ENCODE measurements around the gene DEFB113. TPM values are rescaled to one million over a fixed set of nuclear protein-coding genes. Genes with fewer than 3 reads are reported as not detected.
"Not testable (repeated sequence)": the region's sequence is repeated elsewhere in the genome, so short reads cannot be mapped to it uniquely, and the experiment has no call there.

DEFB113 gene
- total and polyA plus RNA-seq, 2 donors from 2014 or later: not detected

- H3K9me3 ChIP-seq (ENCODE audit: control insufficient read depth in 2 of 3, insufficient read depth in 1 of 3, low read length in 3 of 3): no peaks in the 10 kb centered on the region
- no peak overlapping the region for H3K27ac ChIP-seq (ENCODE audit: low read depth in 2 of 2, low read length in 2 of 2)
- no peak overlapping the region for H3K4me3 ChIP-seq (ENCODE audit: low read length in 3 of 3)
- no peaks in the 10 kb centered on the region for H3K36me3 ChIP-seq (ENCODE audit: control insufficient read depth in 2 of 3, insufficient read depth in 3 of 3, low read length in 3 of 3)
- H3K9ac ChIP-seq (ENCODE audit: low read length in 3 of 3): no peak overlapping the region
- no peak for DNase-seq
- FAIRE-seq: no peak
- TF ChIP-seq CTCF (IDR thresholded peaks at IDR 0.05; ENCODE audit: borderline replicate concordance, extremely low read depth, insufficient read depth): no peak
- no peaks in the 10 kb centered on the region for H3K27me3 ChIP-seq (ENCODE audit: control insufficient read depth, insufficient read depth, low read length)
- intact Hi-C loops (cut with DNase I): no loop called here
- no peaks in the 10 kb centered on the region for H3K4me1 ChIP-seq (ENCODE audit: control insufficient read depth in 2 of 3, insufficient read depth in 2 of 3, low read depth in 1 of 3, low read length in 3 of 3)
Measured at GRCh38 chr6:49950415-49950751, 19.0 kb downstream of the DEFB113 start.

- Histone ChIP-seq H3K4me3 (ENCODE audit: low read length in 3 of 3) (no peak overlapping the region), H3K27ac (ENCODE audit: low read depth in 2 of 2, low read length in 2 of 2) (no peak overlapping the region), H3K9ac (ENCODE audit: low read length in 3 of 3) (no peak overlapping the region), H3K9me3 (ENCODE audit: control insufficient read depth in 2 of 3, insufficient read depth in 1 of 3, low read length in 3 of 3) (no peaks in the 10 kb centered on the region), H3K36me3 (ENCODE audit: control insufficient read depth in 2 of 3, insufficient read depth in 3 of 3, low read length in 3 of 3) (no peaks in the 10 kb centered on the region), H3K27me3 (ENCODE audit: control insufficient read depth, insufficient read depth, low read length) (no peaks in the 10 kb centered on the region), H3K4me1 (ENCODE audit: control insufficient read depth in 2 of 3, insufficient read depth in 2 of 3, low read depth in 1 of 3, low read length in 3 of 3) (no peaks in the 10 kb centered on the region)
- FAIRE-seq (no peak), DNase-seq (no peak)
- intact Hi-C loops (cut with DNase I): no loop called here
- no peak for TF ChIP-seq CTCF (IDR thresholded peaks at IDR 0.05; ENCODE audit: borderline replicate concordance, extremely low read depth, insufficient read depth)
Measured at GRCh38 chr6:49949062-49949461, 20.4 kb downstream of the DEFB113 start.

GRCh38 chr6:49946835-49947234, 22.6 kb downstream of the DEFB113 start:
- Histone ChIP-seq H3K4me1 (ENCODE audit: control insufficient read depth in 2 of 3, insufficient read depth in 2 of 3, low read depth in 1 of 3, low read length in 3 of 3) (no peaks in the 10 kb centered on the region), H3K9me3 (ENCODE audit: control insufficient read depth in 2 of 3, insufficient read depth in 1 of 3, low read length in 3 of 3) (no peaks in the 10 kb centered on the region), H3K4me3 (ENCODE audit: low read length in 3 of 3) (no peak overlapping the region), H3K27ac (ENCODE audit: low read depth in 2 of 2, low read length in 2 of 2) (no peak overlapping the region), H3K9ac (ENCODE audit: low read length in 3 of 3) (no peak overlapping the region), H3K36me3 (ENCODE audit: control insufficient read depth in 2 of 3, insufficient read depth in 3 of 3, low read length in 3 of 3) (no peaks in the 10 kb centered on the region), H3K27me3 (ENCODE audit: control insufficient read depth, insufficient read depth, low read length) (no peaks in the 10 kb centered on the region)
- DNase-seq (no peak), FAIRE-seq (no peak)
- no peak for TF ChIP-seq CTCF (IDR thresholded peaks at IDR 0.05; ENCODE audit: borderline replicate concordance, extremely low read depth, insufficient read depth)
- intact Hi-C loops (cut with DNase I): no loop called here

- H3K27me3 ChIP-seq (ENCODE audit: control insufficient read depth, insufficient read depth, low read length); intact Hi-C loops (cut with DNase I); H3K27ac ChIP-seq (ENCODE audit: low read depth in 2 of 2, low read length in 2 of 2); H3K4me1 ChIP-seq (ENCODE audit: control insufficient read depth in 2 of 3, insufficient read depth in 2 of 3, low read depth in 1 of 3, low read length in 3 of 3); H3K9ac ChIP-seq (ENCODE audit: low read length in 3 of 3); DNase-seq; FAIRE-seq; H3K4me3 ChIP-seq (ENCODE audit: low read length in 3 of 3); H3K9me3 ChIP-seq (ENCODE audit: control insufficient read depth in 2 of 3, insufficient read depth in 1 of 3, low read length in 3 of 3); H3K36me3 ChIP-seq (ENCODE audit: control insufficient read depth in 2 of 3, insufficient read depth in 3 of 3, low read length in 3 of 3): not testable (repeated sequence)
Measured at GRCh38 chr6:49944068-49944467, 25.4 kb downstream of the DEFB113 start.
